ENCODE data around the gene FGF1.

FGF1 gene

DNA sequence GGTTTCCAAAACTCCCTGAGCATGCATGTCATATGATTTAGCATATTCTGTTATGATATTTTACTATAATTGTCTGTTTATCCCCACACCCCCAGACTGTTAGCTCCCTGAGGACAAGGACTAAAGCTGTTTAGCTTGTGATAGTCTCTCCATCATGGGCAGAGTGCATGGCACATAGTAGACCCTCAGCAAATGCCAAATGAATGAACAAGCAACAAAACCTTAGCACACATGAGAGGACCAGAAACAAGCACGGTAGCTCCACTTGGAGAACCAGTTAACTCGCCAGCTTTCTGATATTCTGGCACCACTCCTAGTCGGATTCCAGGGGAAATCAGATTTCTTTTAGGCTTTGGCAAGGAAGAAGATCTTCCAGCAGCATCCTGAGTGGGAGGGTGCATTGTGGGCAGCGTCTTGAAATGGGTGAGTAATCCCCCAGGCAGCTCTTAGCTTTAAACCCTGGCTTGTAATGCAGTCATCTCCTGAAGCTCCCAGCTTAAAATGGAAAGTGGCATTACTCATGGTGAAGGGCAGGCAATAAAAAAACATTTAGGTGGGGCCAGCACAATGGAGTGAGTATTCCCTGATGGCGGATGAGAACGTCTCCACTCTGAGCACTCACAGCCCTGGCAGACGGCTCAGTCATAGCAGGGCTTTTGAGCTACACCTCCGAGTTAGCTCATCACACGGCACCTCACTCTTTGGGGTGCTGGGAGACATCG lies 41.1 kb downstream of the FGF1 start:
- peak; percentile 98 for DNase-seq (ENCODE audit: low spot score)

DNA sequence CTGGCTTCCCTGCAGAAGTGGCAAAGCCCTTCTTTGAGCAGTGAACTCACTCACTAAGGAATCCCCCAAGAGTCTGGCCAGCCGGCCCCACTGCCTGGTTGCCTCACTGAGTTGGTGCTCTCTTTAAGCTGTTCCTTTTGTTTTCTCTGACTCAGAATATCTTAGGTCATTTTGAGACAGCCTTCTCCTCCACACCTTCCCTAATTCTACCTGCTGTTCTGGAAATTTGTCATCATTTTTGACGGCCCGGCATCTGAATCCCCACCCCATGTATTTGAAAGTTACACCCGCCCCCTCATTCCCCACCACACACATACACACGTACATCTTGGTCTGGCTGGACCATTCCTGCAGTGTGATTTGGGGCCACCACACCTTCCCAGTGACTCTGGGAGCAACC lies 41.8 kb downstream of the FGF1 start:
- DNase-seq (ENCODE audit: low spot score): peak; percentile 58

DNA sequence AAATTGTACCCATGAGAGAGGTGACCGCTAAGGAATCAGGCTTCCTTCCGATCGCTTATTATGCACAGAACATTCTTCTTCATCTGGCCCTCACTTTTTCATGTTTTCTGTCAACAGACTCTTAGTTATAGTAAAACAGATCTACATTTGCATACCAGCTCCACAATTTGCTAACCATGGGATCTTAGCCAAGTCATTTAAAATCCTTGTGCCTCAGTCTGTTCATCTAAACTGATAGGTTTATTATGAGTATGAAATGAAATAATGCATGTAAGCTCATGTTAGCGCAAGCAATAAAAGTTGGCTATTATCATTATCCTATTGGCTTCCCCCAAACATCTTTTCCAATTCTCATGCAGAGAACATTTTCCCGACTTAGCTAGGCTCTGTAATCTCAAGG lies 42.3 kb downstream of the FGF1 start:
- DNase-seq (ENCODE audit: low spot score): no peak

DNA sequence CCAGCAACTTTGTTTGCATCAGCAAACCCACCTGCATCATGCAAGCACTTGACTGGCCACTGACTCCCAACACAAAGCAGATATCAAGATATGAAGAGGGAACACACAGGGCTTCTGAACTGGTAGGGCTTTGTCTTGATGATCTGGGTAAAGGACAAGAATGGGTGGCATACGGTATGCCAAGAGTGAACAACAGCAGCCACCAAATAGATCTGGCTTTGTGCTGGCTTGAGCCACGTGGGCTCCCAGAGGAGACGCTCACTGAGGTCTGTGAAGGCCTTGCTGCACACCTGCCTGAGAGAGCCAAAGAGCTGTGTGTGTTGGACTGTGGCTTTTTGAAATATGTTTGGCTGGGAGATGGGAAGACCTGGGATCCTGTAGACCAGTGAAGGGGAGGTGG lies 43.5 kb downstream of the FGF1 start:
- no peak for DNase-seq (ENCODE audit: low spot score)

DNA sequence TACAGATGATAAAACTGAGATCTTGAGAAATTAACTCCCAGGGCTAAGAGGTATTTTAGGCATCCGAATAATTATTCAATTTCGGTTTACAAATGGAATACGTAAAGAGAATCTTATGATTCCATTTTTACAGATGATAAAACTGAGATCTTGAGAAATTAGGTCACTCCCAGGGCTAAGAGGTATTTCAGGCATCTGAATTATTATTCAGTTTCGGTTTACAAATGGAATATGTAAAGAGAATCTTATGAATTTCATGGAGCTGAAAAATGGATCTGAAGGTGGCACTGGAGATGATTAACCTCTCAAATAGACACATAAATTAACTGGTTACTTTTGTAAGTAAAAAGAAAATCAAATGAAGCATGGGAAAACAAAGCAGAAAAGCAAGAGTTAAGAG lies 44.2 kb downstream of the FGF1 start:
- DNase-seq (ENCODE audit: low spot score): no peak

DNA sequence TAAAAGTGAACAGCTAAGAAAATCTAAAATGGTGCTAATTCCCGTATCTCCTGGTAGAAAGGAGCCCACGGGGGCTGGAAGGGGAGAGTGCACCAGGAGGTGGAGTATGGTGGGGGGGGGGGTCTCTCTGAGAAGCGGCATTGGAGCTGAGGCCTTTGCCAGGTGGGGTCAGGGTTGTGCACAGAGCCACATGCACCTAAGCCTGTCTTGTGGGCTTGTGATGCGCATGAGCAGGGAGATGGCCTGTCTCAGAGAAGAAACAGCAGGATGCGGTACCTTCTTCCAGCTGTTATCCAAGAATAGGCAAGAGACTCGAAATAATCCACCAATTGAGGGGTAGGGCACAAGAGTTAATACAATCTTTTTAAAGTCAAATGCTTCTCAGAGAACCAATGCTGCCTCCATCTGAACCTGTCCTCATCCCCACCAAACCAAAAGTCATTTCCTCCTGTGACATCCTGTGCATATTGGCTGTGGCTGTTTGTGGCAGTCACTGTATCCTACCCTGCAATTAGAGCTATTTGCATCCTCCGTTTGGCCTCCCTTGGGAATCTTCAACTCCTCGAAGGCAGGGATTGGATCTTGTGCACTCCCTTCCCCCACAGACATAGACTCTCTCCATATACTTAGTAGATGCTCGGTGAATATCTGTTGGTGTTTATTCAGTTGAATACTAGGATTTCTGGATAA lies 45.4 kb downstream of the FGF1 start:
- no peak for DNase-seq (ENCODE audit: low spot score)

DNA sequence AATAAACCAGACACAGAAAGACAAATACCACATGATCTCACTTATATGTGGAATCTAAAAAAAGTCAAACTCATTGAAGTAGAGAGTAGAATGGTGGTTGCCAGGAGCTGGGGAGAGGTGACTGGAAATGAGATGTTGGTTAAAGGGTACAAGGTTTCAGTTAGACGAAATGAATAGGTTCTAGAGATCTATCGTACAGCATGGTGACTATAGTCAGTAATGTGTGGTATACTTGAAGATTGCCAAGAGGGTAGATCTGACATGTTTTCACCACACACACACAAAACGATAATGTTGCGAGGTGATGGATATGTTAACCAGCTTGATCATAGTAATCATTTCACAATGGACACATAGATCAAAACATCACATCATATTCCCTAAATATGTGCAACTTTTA lies 46.4 kb downstream of the FGF1 start:
- no peak for DNase-seq (ENCODE audit: low spot score)

DNA sequence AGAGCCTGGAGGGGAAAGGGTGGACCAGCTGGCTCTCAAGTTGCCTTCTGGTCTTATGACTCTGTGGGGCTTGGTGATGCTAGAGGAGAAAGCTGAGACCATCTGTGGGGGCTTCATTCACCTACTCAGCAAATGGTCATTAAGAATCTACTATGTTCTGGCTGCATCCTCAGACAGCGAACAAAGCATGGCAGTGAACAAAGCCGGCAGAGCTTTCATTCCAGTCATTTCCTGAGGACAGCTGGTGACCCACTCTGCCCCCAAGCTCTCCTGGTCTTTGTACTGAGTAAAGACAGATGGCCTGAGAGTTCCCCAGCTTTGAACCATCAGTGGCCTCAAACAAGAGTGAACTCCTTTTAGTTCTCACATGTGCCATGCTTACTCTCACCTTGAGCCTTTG lies 48.0 kb downstream of the FGF1 start:
- no peak for DNase-seq (ENCODE audit: low spot score)

DNA sequence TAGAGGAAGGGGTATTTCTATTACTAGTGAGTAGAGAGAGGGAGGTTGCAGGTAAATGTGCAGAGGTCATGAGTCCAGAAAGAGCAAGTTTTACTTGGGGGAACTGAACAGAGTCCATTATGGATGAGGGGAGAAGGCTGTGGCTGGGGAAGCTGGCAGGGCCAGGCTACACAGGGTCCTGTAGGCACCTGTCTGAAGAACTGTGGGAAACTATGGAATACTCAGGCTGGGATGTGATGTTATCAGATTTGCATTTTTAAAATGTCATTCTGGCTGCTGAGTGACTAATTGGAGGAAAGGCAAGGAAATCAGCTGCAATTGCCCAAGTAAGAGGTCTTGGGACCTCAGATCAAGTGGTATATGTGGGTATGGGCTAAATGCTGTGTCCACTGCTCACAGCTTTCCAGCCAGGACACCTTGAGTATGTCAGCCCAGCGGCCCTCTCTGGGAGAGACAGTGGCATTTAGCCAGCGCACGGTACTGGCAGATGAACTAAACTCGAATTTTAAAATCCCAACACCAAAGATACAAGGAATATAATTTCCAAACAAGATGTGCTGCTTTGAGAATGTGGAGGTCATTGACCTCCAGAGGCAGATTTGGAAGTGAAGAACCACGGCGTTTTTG lies 49.1 kb downstream of the FGF1 start:
- DNase-seq (ENCODE audit: low spot score): no peak

DNA sequence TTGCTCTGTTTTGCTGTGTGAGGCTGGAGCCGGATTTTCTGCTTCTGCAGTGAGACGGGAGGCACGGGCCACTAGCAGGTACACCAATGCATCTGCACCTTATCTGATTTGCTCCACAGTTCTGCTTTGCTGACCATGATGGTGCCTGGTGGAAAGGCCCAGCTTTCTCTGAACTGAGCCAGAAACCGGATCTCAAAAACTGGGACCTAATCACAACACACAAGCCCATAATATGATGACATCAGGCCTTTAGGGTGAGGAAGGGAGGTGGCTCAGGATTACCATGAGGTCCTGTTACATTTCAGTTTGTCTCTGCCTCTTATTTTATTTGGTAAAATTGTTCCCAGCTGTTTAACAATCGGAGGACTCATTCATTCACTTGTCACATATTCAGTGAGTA lies 49.8 kb downstream of the FGF1 start:
- DNase-seq (ENCODE audit: low spot score): no peak

DNA sequence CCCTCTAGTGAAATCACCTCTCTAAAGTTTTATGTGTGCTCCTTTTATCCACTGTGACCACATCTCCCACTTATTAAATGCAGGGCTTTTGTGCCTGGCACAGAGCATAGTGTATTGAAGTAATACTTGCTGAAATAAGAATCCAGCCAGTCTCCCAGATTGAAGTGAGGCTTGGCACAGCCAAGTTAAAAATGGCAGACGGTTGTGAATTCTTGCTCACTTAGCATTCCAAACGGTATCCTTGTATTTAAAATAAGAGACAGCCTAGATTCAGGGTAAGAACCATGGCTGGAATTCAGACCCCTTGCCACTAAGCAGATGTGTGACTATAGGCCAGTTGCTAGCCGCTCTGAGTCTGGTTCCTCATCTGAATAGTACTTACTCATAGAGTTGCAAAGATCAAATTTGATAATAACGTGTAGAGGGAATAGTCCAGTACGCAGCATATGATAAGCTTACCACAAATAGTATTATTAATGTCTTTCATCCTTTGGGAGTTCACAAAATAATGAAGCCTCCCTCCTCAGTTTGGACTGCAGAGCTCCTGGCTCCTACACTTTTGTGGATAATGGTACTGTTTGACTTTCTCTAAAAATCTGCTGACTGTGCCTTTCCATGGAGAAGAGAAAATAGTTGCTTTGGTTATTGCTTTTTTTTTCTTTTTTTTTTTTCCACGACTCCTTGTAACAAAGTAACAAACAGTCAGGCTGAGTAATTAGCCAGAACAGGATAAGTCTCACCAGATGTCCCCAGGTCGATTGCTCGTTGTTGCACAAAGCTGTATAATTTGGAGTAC lies 51.5 kb downstream of the FGF1 start:
- DNase-seq (ENCODE audit: low spot score): no peak

DNA sequence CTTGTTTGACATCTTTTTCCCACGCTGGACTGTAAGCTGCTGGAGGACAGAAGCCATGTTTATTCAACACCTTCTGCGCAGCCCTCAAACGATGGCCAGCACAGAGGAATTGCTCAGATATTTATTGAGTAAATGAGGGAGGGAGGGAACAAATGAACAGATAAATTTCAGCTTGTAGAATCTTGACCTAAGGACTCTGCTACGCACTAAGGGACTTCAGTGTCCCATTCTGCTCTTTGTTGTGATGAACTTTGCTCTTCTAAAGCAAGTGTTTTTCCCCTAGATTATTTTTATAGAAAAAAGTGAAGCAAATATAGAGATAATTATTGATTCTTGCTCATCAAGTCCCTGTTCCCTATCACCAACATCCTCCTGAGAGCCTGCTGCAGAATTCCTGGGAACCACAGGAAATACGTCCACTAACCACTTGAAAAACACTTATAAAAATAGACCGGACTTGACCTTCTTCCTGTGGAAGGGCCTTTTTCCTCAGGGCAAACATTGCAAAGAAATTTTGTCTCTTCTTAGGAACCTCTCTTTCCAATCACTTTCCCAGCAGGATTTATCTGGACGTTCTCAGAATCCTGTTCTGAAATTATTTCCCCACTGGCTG lies 54.9 kb downstream of the FGF1 start:
- no peak for DNase-seq (ENCODE audit: low spot score)

DNA sequence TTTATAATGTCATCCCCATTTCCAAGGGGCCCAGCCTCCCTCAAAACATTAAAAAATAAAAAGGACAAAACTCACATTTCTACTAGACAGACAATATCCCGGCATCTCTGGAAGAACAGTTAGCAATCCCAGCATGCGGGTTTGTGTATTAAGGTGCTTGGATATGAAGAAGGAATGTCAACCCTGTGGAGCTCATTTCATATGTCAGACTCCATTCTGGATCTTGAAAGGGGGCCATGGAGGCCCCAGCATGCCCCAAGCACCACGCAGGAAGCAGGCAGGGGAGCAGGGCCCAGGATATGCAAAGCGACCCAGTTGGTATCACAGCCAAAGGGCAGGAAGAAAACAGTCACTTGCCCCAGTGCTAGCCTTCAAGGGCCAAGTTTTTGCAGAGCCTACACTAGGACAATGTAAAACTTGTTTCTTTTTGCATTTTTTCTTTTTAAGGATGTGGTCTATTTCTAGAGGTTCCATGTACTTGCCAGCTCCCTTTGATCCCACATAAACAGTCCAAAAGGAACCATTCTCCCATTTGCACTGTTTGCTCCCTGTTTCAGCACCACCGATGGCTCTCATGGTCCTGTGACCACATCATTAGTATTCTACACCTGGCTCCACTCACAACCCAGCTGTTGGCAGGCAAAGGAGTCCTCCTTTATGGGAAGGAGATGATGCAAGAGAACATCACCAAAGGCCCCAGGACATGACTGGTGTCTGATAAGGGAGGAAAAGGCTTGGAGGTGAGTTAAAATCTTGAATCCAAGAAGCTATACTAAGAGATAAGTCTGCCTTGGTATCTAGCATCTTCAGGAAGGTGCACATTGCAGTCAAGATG lies 58.3 kb downstream of the FGF1 start:
- no peak for DNase-seq (ENCODE audit: low spot score)

DNA sequence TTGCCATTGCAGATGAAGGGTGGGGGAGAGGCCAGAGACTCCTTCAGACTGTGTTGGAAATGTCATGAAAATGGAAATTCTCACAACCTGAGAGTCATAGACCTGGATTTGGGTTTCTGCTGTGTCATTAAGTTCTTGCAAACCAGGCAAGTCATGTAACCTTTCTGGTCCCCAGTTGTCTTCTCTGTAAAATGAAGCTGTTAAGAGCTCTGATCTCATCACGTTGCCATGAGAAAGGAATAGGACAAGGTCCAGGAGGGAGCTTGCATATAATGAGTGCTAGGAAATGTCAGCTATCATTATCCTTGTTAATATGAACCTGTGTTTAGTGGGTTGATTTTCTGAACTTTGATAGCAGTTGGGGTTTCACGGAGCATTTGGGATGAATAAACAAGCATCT lies 59.1 kb downstream of the FGF1 start:
- no peak for DNase-seq (ENCODE audit: low spot score)

DNA sequence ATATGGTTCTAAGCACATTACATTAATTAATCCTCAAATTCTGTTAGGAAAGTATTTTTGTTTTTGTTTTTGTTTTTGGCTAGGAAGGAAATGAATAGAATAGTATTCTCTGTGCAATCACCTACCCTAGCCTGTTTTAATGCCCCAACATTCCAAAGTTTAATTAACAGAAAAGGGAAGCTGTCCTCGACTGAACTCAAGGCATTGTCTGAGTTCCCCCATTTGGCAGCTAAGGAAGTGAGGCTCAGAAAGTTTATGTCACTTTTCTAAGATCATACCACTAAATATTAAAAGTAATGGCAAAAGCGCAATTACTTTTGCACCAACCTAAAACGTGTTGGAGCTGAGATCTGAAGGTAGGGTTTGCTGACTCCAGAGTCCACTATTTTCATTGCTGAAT lies 59.8 kb downstream of the FGF1 start:
- no peak for DNase-seq (ENCODE audit: low spot score)

DNA sequence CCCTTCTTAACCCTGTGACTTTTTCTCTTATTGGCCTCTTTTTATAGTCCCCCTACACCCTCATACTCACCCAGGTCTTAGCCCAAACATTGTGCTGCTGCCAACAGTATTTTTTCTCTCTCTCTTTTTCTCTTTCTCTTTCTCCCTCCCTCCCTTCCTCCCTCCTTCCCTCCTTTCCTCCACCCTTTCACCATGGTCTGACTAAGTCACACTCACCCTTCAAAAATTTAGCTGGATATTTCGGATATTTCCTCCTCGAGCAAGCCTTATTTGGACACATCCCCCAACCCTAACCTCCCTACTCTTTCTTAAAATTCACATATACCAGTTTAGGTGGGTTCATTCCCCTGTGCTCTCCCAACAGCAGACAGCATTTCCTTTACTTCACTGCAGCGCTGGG lies 64.7 kb downstream of the FGF1 start:
- peak; percentile 79 for DNase-seq (ENCODE audit: low spot score)

DNA sequence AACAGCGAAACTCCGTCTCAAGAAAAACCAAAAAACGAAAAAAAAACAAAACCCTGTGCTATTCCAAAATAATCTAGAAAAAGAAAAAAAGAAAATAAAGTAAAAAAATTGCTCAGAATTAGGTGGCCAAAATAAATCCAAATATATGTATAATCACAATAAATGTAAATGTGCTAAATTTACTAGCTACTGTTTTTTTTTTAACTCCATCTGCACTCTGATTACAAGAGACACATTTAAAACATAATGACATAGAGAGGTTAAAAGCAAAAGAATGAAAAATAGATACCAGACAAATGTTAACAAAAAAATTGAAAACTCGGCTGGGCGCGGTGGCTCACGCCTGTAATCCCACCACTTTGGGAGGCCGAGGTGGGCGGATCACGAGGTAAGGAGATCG lies 66.1 kb downstream of the FGF1 start:
- DNase-seq (ENCODE audit: low spot score): no peak

DNA sequence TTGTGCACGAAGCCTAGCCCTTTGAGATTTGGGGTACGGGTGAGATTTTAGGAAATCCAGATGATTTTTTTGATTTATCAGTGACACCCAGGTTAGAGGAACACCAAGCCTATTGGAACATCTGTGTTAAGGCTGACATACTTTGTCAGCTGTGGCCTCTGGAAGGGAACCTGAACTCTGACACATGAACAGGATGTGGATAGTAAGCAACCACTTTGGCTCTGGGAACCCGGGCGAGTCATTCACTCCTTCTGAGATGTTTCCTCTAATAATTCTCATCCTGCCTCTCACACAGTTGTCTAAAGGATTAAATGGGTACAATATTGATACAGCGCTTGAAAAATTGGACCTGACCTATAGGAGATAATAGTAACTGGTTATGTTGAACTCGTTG lies 67.8 kb downstream of the FGF1 start:
- DNase-seq (ENCODE audit: low spot score): peak; percentile 87

DNA sequence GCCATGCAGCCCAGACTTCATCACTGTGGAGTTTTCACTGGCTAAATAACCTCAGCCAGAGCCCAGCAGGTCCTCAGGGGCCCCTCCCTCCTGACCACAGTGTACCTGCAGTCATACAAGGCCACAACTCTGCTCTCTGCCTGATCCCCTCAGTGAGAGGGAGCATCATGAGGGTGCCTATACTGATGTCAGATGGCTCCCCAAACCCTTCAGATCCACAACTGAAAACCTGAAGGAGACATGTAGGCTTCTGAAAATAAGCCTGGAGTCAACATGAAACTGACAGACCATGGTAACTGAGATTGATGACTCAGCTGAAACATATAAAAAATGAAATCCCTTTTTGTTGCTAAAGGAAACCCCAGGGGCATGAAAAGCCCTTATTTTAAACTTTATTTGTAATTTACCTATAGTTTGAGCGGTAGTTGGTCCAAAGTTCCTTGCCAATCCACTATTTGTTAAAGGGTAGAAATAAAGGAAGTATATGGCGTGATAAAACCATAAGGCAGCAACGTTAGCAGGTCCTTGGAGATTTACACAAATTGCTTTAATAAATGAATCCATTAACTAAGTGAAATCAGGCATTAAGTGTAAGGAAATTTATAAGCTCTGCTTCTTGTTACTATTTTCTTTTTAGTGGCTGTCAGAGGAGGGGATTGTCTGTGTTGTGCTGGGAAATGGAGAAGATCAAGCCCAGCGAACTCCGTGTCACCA lies 68.3 kb downstream of the FGF1 start:
- no peak for DNase-seq (ENCODE audit: low spot score)

DNA sequence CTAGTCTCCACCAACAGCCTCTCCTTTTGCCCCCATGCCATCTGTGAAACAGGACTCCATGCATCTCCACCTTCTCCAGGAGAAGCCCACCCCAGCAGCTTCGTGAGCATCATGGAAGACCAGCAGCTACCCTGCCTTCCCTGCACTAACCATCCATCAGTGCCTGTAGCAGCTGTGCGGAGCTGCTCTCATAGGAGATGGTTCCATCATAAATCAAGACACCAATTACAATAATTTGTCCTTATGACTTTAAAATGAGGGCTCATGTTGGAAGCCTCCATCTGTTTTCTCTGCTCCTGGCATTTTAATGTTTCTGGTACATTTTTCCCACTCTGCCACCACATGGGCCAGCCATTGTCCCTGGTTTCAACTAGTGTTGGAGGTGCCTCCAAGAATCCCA lies 69.9 kb downstream of the FGF1 start:
- DNase-seq (ENCODE audit: low spot score): no peak

DNA sequence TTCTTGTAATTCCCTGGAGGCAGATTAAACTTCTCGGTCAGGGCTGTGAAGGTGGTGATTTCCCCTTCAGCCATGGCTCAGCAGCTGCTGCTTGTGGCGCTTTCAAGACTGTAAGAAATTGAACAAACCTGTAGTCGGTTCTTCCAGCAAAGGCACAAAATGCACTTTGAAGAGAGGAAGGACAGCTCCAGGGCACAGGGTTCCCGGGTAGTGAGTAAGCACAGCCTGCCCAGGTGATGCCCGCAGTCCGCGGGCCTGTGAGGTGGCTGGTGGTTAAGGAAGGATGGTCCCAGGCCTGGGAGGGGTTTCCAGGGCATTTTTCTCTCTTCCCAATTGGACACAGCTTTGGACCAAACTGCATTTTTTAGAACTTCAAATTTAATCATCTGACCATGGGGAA lies 71.8 kb downstream of the FGF1 start:
- DNase-seq (ENCODE audit: low spot score): peak; percentile 8
